HG02798 (cell line): ENCODE results near the gene RNF151.
"Not testable (repeated sequence)": the region's sequence is repeated elsewhere in the genome, so short reads cannot be mapped to it uniquely, and the experiment has no call there.

Experiments used
- ATAC-seq: cut with Tn5 transposase; IDR thresholded peaks from one replicate; pipeline ENCODE4 v1.9.1; 2021; ENCODE audit warnings: mild to moderate bottlenecking; ENCODE audit not compliant: unreplicated experiment, poor library complexity

RNF151 gene

DNA sequence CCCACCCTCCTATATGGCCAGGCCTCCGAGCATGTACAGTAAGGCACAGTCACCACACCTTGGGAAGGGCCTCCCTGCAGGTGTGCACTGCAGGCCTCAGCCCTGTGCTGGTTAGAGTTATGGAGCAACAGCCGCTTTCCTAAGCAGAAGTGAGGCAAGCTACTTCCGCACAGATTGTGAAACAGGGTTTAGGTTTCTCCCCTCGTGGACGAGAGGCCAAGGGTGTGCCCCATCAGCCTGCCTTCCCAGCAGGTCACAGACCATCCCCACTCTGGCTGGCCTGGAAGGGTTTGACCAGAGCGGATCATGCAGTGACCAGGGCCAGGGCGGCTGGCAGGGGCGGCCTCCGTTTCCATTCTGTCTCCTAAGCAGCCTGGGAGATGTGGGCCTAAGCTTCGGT lies 28.3 kb upstream of the RNF151 start:
- no peak for ATAC-seq

DNA sequence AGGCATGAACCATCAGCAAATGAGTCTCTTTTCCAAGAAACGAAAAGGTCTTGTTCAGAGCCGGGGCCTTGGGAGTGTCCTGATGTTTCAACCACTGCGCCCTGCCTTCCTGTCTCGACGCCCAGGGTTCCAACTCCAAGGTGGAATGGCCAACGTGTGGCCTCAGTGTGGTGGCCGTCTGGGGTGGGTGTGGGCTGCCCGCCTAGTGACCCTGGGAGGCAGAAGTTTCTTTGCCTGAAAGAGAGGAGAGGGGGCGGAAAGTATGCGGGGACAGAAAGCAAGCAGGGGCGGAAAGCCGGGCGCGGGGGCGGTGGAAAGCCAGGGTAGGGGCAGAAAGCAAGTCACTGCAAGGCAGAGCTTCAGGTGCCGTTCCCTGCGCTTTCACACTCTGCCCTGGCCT lies 27.7 kb upstream of the RNF151 start:
- ATAC-seq = no peak

DNA sequence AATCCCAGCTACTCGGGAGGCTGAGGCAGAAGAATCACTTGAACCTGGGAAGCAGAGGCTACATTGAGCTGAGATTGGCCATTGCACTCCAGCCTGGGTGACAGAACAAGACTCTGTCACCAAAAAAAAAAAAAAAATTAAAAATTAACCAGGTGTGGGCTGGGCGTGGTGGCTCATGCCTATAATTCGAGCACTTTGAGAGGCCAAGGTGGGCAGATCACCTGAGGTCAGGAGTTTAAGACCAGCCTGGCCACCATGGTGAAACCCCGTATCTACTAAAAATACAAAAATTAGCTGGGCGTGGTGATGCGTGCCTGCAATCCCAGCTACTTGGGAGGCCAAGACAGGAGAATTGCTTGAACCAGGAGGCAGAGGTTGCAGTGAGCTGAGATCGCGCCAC lies 26.8 kb upstream of the RNF151 start:
- ATAC-seq = not testable (repeated sequence)

DNA sequence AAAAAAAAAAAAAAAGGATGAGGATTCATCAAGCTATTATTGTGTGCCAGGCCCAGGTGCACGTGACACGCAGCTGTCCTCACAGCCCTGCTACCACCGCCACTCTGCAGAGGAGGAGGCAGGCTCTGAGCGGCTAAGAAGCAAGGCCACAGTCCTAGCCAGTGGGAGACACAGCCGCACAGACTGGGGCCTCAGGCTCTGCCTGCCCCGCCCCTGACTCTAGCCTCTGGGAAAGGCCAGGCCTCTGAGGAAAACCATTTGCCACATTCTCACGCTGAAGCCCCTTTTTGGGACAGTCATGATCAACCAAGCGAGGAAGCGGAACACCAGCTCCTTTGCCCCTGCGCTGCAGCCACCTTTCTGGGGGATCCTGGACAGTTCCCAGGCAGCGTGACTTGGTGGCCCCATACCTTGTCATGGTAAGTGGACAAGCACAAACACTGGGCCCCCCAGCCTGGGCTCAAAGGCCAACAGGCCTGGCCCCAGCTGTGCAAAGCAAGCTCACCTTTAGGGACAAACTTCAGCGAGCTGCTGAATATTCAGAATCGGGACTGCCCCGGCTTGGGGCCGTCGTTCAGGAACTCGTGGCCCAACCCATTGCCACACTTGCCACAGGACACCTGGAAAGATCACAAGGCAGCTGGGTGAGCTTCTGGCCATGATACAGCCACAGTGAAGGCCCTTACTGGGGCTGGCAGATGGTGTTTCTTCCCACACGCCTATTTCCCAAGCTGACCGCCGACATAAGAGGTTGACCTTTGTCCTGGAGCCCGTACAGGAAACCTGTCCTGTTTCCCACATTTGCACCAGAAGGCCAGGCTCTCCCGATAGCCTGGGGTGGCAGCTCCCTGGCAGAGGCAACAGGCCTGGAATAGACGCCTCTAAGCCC lies 26.1 kb upstream of the RNF151 start:
- no peak for ATAC-seq

DNA sequence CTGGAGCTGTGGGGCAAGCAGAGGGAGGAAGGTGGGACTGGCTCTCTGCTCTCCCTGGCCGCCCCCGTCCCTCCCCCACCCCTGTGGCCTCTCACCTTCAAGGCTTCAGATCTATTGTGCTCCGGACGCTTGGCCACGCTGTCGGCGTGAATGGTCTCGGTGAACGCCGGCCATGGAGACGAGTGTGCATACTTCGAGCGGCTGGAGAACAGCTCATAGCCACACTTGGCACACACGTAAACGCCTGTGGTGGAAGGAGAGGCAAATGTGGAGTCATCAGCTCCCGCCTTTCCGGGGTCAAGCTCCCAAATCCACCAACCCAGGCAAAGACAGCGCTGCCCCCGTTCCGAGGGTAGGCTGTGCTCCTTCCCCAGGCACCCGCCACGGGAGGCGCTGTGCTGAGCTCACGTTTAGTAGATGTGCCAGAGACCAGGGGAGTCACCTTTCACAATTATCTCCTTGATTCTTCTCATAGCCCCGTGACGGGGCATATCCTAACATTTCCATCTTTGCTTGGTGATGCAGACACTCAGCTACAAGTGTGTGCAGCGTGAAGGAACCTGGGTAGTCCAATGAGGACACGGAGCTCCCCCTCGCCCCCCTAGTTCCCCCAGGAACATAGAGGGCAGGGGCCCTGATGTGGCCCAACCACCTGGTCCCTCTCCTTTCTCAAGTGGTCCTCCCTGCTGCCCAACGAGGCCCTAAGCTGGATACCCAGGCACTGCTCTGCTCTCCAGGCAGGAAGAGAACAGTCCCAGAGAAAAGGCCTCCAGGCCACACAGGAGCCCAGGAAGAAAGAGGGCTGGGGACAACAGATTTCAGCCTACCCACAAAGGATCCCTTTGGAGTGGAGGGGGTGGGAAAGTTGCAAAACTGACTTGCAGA lies 25.3 kb upstream of the RNF151 start:
- ATAC-seq = no peak

DNA sequence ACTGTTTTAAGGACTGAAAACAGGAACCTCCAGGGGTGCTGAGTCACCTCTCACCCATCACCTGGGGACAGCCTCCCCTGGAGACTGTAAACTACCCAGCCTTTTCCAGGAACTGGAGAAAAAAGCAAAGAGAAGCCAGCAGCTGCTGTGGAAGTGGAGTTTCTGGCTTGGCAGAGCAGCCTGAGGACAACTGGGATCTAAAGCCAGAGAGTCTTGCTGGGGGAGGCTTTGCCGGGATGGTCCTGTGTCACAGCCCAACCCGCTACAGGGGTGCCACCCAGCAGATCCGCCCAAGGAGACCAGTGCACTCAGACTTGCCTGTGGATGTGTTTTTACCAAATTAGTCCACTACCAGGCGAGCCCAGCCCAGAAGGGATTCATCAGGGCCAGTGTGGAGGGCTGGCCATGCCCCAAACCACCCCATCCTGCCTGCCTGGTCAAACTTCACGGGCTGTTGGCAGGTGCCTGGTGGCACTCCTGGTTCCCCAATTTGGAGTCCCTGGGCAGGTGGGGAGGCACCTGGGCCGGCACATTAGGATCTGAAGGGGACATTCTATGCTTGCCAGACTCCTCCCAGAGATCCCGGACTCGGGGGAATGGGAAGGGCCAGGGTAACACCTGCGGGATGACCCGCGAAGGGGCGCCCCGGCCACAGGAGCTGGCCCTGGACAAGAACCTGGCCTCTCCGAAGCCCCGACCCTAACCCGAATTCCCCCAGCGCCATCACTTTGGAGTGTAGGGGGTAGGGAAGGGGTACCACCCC lies 24.4 kb upstream of the RNF151 start:
- ATAC-seq = no peak

DNA sequence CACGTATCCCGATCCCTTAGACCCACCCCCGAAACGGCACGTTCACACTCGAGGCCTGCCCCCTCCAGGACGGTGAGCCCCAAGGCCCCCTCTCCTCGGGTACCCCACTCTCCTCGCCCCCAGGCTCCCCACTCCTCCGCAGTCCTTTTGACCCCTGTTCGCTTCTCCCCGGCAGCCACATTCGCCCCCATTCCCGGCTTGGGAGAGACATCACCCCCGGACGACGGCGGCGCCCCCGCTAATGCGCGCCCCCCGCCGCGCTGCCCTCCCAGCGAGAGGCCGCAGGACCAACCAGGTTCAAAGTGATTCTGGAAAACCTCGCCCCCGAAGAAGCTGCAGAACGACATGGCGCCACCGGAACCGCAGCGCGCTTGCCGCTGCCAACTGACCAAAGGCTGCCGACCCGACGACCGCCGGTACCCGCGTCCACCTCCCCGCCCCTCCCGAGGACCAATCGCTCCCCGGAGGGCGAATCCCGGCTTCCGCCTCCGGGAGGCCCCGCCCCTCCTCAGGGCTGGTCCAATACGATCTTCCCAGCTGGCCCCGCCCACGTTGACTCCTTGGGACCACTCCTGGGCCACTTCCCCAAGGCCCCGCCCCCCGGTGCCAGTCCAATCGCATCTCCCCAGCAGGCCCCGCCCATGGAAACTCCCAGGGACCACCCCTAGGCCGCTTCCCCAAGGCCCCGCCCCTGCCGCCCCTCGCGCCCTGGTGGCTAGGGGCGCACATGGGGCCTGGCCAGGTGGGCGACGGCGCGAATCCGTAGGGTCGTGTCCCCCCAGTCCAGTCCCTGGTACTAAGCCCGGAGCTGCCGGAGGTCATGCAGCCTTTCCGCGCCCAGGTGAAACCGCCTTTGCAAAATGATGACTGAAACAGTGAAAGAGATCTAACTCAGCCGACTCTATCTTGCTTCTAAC lies 23.6 kb upstream of the RNF151 start, which contains the start of gene MSRB1:
MSRB1 (minus strand) TSS at position 390 of the 917 bp plus-strand sequence; CDS start at position 347, 43 bp downstream.
- peak; percentile 96 for ATAC-seq

DNA sequence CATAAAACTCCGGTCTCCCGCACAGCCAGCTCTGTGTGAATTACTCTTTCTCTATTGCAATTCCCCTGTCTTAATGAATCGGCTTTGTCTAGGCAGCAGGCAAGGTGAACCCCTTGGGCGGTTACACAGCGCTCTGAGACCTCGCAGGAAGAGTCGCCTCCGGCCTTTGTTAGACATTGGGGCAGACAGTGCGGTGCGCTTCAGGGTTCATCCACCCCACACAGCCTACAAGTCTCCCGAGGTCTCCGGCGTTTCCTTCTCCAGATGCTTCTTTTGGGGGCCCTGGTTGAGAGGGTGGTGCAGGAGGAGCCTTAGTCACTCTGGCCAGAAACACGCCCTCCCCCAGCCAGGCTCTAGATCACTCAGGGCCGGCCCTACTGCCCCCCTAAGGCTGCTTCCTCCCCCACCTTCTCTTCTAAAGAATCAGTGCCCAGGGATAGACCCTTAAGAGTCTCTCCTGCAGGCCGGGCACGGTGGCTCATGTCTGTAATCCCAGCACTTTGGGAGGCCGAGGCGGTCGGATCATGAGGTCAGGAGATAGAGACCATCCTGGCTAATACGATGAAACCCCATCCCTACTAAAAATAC lies 21.9 kb upstream of the RNF151 start:
- no peak for ATAC-seq

DNA sequence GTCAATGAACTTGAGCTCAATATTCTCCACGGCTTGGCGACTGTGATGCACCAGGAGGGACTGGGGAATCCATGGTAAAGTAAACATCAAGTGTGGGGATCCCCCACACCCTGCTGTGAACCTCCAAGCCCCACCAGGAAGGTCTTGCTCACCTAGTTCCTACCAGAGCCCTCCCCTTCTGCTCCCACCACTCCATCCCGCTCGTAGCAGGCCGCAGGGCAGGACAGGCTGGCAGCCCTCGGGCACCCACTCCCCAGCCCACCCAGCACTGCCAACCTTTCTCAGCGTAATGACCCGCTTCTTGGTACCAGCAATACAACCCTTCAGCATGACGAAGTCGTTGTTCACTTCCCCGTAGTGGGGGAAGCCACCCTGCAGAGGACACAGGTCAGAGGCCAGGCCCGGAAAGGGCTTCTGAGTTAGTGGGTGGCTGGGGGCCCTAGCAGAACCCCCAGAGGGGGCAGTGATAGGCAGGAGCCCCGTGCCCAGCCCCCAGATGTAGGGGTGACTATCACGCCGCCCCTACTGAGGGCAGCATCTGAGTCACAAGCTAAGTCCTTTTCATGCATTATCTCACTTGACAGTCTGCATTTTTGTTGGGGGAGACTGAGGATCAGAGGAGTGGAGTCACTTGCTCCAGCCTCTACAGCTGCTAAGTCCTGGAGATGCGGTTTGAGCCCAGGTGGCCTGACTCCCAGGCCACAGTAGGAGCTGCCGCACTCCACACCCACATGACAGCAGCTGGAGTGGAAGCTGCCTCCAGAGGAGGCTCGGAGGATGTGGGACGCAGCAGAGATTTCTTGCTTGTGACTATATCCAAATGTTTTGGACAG lies 20.9 kb upstream of the RNF151 start:
- no peak for ATAC-seq

DNA sequence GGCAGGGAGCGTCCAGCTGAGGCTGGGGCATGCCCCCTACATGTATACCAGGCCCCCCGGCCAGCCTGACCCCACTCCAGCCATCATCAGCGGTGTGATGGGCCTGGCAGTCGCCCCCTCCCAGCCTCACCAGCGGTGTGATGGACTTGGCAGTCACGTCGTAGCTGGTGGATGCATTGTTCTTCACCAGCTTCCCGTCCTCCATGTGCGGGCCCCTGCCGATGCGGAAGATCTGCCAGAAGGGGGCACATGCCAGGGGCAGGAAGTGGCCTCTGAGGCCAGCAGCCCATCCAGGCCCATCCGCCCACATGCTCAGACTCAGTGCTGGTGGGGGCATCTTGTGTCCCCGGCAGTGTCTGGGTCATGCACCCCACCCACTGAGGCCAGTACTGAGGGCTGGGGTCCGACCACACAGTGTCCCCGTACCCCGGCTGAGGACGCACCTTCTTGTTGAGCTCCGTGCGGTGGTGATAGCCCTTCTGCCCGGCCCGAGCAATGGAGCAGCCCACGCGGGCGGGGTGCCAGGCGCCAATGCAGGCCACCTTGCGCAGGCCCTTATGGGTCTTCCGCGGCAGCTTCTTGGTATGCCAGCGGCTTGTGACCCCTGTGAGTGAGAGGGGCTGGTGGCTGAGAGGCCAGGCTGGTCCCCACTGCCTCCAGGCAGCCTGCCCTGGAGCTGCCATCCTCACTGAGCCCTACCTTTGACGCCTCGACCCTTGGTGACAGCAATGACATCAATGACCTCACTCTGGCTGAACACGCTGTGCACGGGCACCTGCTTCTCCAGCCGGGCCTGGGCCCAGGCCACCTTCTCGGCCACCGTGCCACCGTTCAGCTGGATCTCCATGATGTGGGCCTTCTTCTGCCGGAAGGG lies 19.9 kb upstream of the RNF151 start:
- ATAC-seq = no peak

DNA sequence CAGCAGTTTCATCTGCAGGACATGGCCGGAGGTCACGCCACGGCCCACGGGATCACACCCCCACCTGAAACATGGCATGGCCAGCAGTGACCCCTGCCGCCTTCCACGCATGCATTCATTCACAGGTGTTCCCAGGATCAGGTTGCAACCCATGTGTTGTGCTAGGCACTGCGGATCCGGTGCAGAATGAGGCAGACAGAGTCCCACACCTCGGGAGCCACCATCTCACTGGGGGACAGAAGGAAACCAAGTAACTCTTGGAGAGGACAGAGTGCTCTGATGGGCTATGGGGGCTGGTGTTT lies 19.3 kb upstream of the RNF151 start:
- ATAC-seq = no peak

DNA sequence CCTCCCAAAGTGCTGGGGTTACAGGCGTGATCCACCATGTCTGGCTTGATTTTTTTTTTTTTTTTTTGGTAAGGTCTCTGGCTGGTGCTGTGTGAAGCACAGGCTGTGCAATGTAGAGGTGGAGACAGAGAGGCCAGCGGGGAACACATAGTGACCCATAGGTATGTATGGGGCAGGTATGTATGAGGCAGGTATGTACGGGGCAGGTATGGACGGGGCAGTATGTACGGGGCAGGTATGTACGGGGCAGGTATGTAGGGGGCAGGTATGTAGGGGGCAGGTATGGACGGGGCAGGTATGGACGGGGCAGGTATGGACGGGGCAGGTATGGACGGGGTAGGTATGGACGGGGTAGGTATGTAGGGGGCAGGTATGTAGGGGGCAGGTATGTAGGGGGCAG lies 17.1 kb upstream of the RNF151 start:
- no peak for ATAC-seq

DNA sequence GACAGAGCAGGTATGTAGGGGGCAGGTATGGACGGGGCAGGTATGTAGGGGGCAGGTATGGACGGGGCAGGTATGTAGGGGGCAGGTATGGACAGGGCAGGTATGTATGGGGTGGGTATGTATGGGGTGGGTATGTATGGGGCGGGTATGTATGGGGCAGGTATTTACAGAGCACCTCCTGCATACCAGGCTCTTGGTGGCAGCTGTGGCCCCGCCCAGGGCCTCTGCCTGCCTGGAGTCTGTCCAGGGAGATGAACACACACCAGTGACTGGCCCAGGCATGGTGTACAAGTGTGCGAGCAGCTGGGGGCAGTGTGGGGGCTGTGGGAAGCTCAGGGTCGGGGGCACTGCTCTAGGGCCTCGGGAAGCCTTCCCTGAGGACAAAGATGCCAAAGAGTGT lies 16.6 kb upstream of the RNF151 start:
- ATAC-seq = no peak

DNA sequence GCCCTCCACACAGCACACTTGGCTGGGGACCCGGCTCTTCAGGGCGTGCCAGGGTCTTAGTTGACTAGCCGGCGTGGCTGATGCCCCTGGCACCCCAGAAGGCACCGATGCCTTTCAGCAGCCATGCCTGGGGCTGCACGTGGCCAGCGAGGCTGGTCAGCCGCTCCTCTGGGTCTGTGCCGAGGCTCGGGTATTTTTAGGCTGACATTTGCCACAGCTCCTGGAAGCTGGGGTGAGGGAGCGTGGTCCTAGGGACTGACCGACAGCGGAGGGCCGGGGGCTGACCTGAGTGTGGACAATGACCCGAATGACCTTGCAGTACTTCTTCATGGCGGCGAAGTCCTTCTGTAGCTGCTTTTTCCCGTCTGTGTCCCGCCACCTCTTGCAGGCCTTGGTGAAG lies 16.1 kb upstream of the RNF151 start:
- ATAC-seq = no peak

DNA sequence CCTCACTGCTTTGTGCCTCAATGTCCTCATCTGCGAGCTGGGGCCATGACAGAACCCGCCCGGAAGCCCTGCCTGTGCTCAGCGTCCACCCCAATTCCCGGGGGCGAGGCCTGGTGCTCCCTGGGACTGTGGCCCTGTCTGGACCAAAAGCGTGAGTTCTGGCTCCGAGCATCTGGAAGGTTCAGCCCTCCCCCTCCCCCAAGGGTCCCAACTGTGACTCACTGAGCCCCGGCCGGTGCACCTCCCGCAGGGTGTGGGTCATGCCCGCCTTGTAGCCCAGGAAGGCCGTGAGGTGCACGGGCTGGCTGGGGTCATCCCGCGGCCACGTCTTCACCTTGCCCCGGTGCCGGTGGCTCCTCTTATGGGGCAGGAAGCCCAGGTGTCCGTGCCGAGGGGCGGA lies 12.9 kb upstream of the RNF151 start:
- no peak for ATAC-seq

DNA sequence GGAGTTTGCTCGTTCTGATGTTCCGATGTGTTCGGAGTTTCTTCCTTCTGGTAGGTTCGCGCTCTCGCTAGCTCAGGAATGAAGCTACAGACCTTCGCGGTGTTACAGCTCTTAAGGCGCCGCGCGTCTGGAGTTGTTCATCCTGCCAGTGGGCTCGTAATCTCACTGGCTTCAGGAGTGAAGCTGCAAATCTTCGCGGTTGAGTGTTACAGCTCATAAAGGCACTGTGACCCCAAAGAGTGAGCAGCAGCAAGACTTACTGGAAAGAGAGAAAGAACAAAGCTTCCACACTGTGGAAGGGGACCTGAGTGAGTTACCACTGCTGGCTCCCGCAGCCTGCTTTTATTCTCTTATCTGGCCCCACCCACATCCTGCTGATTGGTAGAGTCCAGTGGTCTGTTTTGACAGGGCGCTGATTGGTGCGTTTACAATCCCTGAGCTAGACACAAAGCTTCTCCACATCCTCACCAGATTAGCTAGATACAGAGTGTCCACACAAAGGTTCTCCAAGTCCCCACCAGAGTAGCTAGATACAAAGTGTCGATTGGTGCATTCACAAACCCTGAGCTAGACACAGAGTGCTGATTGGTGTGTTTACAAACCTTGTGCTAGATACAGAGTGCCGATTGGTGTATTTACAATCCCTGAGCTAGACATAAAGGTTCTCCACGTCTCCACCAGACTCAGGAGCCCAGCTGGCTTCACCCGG lies 9.1 kb upstream of the RNF151 start:
- not testable (repeated sequence) for ATAC-seq

DNA sequence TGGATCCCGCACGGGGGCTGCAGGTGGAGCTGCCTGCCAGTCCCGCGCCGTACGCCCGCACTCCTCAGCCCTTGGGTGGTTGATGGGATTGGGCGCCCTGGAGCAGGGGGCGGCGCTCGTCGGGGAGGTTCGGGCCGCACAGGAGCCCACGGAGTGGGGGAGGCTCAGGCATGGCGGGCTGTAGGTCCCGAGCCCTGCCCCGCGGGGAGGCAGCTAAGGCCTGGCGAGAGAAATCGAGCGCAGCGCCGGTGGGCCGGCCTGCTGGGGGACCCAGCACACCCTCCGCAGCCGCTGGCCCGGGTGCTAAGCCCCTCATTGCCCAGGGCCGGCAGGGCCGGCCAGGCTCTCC lies 8.5 kb upstream of the RNF151 start:
- ATAC-seq = not testable (repeated sequence)
